GM12801 (cell line): ENCODE results near the gene FNBP1.

ENCODE experiments used
- CTCF ChIP-seq: IDR thresholded peaks from one replicate; pipeline ENCODE4 v1.5.1; 2011; ENCODE audit warnings: control low read depth; ENCODE audit not compliant: insufficient read length; ENCODE audit errors: extremely low read depth

FNBP1 gene

GRCh38 chr9:129840034-129840433, 203.0 kb downstream of the FNBP1 start:
- no peak for TF ChIP-seq CTCF

GRCh38 chr9:129839324-129840023, 203.5 kb downstream of the FNBP1 start:
- TF ChIP-seq CTCF: no peak

- TF ChIP-seq CTCF: no peak
Measured at GRCh38 chr9:129838707-129839259, 204.2 kb downstream of the FNBP1 start.
